HEK293T (cell line): ENCODE results near the gene MRPL55.

ENCODE experiments used
- CTCF ChIA-PET: fragments of 350-600 bp; formaldehyde crosslinking; extraction: SDS; loops from one replicate; lab custom pipeline; 2021; ENCODE audit warnings: antibody characterized with exemption, inconsistent platforms; lab: Yijun Ruan, JAX
- POLR2A ChIA-PET: fragments of 350-600 bp; formaldehyde crosslinking; extraction: SDS; loops from one replicate; lab custom pipeline; 2020; ENCODE audit warnings: antibody characterized with exemption, inconsistent platforms; lab: Yijun Ruan, JAX
- DNase-seq: peaks from one replicate; pipeline ENCODE4 v3.0.0; 2012; ENCODE audit warnings: mixed read lengths; ENCODE audit errors: extremely low spot score
- ARNT ChIP-seq: fragments of 450-650 bp; IDR thresholded peaks from 2 replicates; pipeline ENCODE4 v1.6.1; 2017; ENCODE audit warnings: mild to moderate bottlenecking
- BHLHE40 ChIP-seq: fragments of 450-650 bp; IDR thresholded peaks from 2 replicates; pipeline ENCODE4 v1.6.1; 2016; ENCODE audit warnings: mild to moderate bottlenecking, moderate library complexity, borderline replicate concordance
- CTBP1 ChIP-seq: fragments of 450-650 bp; IDR thresholded peaks from 2 replicates; pipeline ENCODE4 v1.6.1; 2016; ENCODE audit warnings: borderline replicate concordance
- ELF4 ChIP-seq: fragments of 450-650 bp; IDR thresholded peaks from 2 replicates; pipeline ENCODE4 v1.6.1; 2017; ENCODE audit warnings: antibody characterized with exemption
- FOXA1 ChIP-seq: fragments of 450-650 bp; IDR thresholded peaks from 2 replicates; pipeline ENCODE4 v1.6.1; 2016; ENCODE audit warnings: mild to moderate bottlenecking
- FOXK2 ChIP-seq: fragments of 450-650 bp; IDR thresholded peaks from 2 replicates; pipeline ENCODE4 v1.6.1; 2016; ENCODE audit warnings: mild to moderate bottlenecking
- FOXM1 ChIP-seq: fragments of 450-650 bp; IDR thresholded peaks from 2 replicates; pipeline ENCODE4 v1.6.1; 2017; ENCODE audit warnings: mild to moderate bottlenecking, borderline replicate concordance
- HDGF ChIP-seq: fragments of 450-650 bp; IDR thresholded peaks from 2 replicates; pipeline ENCODE4 v1.6.1; 2017; ENCODE audit warnings: antibody characterized with exemption, borderline replicate concordance
- L3MBTL2 ChIP-seq: fragments of 450-650 bp; conservative IDR thresholded peaks from 2 replicates; pipeline ENCODE4 v1.6.1; 2016; ENCODE audit warnings: mild to moderate bottlenecking
- LEF1 ChIP-seq: fragments of 450-650 bp; IDR thresholded peaks from 2 replicates; pipeline ENCODE4 v1.6.1; 2017; ENCODE audit warnings: mild to moderate bottlenecking, borderline replicate concordance
- NFRKB ChIP-seq: fragments of 450-650 bp; IDR thresholded peaks from 2 replicates; pipeline ENCODE4 v1.6.1; 2016; ENCODE audit warnings: mild to moderate bottlenecking, moderate library complexity
- SP1 ChIP-seq: fragments of 450-650 bp; IDR thresholded peaks from 2 replicates; pipeline ENCODE4 v1.6.1; 2017
- SUZ12 ChIP-seq: fragments of 450-650 bp; IDR thresholded peaks from 2 replicates; pipeline ENCODE4 v1.6.1; 2016; ENCODE audit warnings: mild to moderate bottlenecking
- TARDBP ChIP-seq: fragments of 450-650 bp; IDR thresholded peaks from 2 replicates; pipeline ENCODE4 v1.6.1; 2016
- ZNF384 ChIP-seq: fragments of 450-650 bp; IDR thresholded peaks from 2 replicates; pipeline ENCODE4 v1.6.1; 2016
- TF ChIP-seq, protein P1 (sequence below): fragments of 450-650 bp; IDR thresholded peaks from 2 replicates; pipeline ENCODE4 v1.6.1; 2016

The MRPL55 gene

GRCh38 chr1:228141226-228142044, 32.3 kb upstream of the MRPL55 start:
- DNase-seq: no peak
- CTCF ChIA-PET: interaction anchor here (1.9 kb wide), 1 partner anchor 11 kb away, joined by 5 read pairs; no protein-coding TSS in a partner anchor
- POLR2A ChIA-PET: interaction anchor here (1.0 to 2.8 kb wide), 3 partner anchors 23 to 406 kb away, joined by 3 to 8 read pairs (median 3); partner anchors contain the start of genes JMJD4 and SNAP47
- no peak for TF ChIP-seq L3MBTL2
- no peak for TF ChIP-seq ELF4
- TF ChIP-seq BHLHE40: no peak
- no peak for TF ChIP-seq HDGF
- TF ChIP-seq FOXA1: no peak
- no peak for TF ChIP-seq FOXK2
- TF ChIP-seq, protein P1, sequence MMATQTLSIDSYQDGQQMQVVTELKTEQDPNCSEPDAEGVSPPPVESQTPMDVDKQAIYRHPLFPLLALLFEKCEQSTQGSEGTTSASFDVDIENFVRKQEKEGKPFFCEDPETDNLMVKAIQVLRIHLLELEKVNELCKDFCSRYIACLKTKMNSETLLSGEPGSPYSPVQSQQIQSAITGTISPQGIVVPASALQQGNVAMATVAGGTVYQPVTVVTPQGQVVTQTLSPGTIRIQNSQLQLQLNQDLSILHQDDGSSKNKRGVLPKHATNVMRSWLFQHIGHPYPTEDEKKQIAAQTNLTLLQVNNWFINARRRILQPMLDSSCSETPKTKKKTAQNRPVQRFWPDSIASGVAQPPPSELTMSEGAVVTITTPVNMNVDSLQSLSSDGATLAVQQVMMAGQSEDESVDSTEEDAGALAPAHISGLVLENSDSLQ: no peak

- POLR2A ChIA-PET: interaction anchor here (0.6 to 2.8 kb wide), 14 partner anchors 8 to 406 kb away, joined by 3 to 8 read pairs (median 4); partner anchors contain the start of genes JMJD4 and SNAP47
- DNase-seq: no peak
These were observed 31.7 kb upstream of the MRPL55 start for GRCh38 chr1:228140724-228141225.

DNA sequence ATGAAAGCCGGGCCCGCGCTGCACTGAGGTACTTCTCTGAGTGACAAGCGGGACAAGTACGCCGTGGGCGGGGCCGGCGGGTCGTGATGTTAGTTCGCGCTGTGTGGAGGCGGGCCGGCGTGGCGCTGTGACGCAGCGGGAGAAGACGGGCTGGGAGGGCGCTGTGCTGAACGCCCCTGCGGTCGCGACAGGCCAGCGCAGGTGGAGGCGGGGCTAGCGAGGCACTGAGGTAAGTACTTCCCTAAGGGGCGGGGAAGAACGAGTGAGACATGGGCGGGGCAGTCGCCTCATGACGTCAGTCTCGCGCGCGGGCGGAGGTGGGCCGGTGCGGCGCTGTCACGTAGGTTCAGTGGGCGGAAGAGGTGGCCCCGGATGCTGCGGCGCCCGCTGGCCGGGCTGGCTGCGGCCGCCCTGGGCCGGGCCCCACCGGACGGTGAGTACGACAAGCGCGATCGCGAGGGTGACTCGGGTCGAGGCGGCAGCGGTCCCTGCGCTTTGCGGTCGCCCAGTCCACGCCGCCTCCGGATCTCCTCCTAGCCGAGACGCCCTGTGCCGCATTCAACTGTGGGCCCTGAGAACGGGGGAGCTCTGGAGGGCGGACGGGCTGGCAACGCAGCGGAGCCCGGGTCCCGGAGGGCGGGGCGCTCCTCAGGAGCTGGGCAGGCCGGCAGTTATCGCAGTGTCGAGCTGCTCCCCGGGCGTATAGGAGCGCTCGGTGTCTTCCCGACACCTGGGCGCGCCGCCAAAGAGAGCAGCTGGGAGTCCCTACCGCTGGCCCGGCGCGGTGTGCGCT, 31.0 kb upstream of the MRPL55 start, which contains the start of gene GUK1:
TSS of gene GUK1 (plus strand) at position 349 of the 793 bp plus-strand sequence. CDS start at position 373, 24 bp downstream.
- ChIA-PET POLR2A (interaction anchor here (0.6 to 2.8 kb wide), 13 partner anchors 9 to 405 kb away, joined by 3 to 8 read pairs (median 4); partner anchors contain the start of genes JMJD4 and SNAP47), CTCF (interaction anchor here (1.0 kb wide), 1 partner anchor 13 kb away, joined by 5 read pairs; no protein-coding TSS in a partner anchor)
- DNase-seq: peak; percentile 100
- TF ChIP-seq NFRKB (no peak), SP1 (no peak), LEF1 (no peak), CTBP1 (no peak; the same call in 1 of the 2 replicates), L3MBTL2 (no peak), TARDBP (no peak; the same call in 1 of the 2 replicates), FOXM1 (no peak), ELF4 (no peak), BHLHE40 (no peak), FOXA1 (no peak), ZNF384 (no peak), HDGF (peak; percentile 100), SUZ12 (no peak), ARNT (peak; percentile 84; the same call in 1 of the 2 replicates), FOXK2 (no peak)
- TF ChIP-seq, protein P1: peak; percentile 99

More at GRCh38 chr1:228140724-228141225, 31.7 kb upstream of the MRPL55 start:
- TF ChIP-seq ARNT (no peak), L3MBTL2 (no peak), BHLHE40 (no peak), ZNF384 (no peak), TARDBP (no peak), SP1 (no peak), ELF4 (no peak), FOXA1 (no peak), FOXM1 (no peak), NFRKB (no peak), CTBP1 (no peak), HDGF (no peak), LEF1 (no peak), SUZ12 (no peak), FOXK2 (no peak)
- TF ChIP-seq, protein P1: no peak
- CTCF ChIA-PET: interaction anchor here (1.0 kb wide), 1 partner anchor 13 kb away, joined by 5 read pairs; no protein-coding TSS in a partner anchor

- POLR2A ChIA-PET: interaction anchor here (1.5 to 2.8 kb wide), 4 partner anchors 14 to 27 kb away, joined by 3 to 8 read pairs (median 8); no protein-coding TSS in a partner anchor
These were observed 30.4 kb upstream of the MRPL55 start for GRCh38 chr1:228139406-228139930.

DNA sequence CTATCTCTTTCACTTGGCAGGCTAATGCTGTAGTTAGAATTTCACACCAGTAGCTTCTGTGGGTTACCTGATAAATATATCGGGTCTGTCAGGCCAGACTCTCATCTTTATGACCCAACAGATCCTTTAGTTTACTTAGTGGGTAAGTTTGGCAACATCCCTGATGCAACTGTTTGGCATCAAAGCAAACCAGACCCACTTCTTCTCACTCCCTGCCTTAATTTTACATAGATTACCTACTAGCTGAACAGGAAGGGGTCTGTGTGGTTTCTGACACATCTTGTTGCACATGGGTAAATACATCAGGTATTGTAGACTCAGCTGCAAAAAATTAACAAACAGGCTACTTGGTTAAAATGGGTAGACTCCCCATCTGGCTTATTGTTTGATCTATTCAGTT, 27.8 kb upstream of the MRPL55 start:
- no peak for DNase-seq
- ChIA-PET CTCF (no interaction called here), POLR2A (interaction anchor here (2.5 kb wide), 1 partner anchor 29 kb away, joined by 12 read pairs; the partner anchor contains the start of gene IBA57)
- TF ChIP-seq, protein P1: no peak
- TF ChIP-seq BHLHE40: no peak
- TF ChIP-seq SUZ12: no peak
- TF ChIP-seq CTBP1: no peak
- TF ChIP-seq FOXM1: no peak

More at GRCh38 chr1:228139406-228139930, 30.4 kb upstream of the MRPL55 start:
- no peak for TF ChIP-seq HDGF
- TF ChIP-seq TARDBP: peak; percentile 86; the same call in 1 of the 2 replicates
- CTCF ChIA-PET: no interaction called here
- no peak for DNase-seq
